Mesenchymal stem cell (in vitro differentiated cells and primary cell): ENCODE results near the gene HEXA.
A peak's percentile ranks its signal among the peaks of the same experiment; 100 is the strongest.

Source experiments
- DNase-seq: peaks from one replicate; pipeline ENCODE4 v3.0.0-alpha.2; 2013
- H2AFZ ChIP-seq: one replicate; pipeline ENCODE4 v1.6.1; 2013; ENCODE audit warnings: low read depth, mild to moderate bottlenecking, control low read depth, inconsistent platforms, low read length, moderate library complexity
- H2AK5ac ChIP-seq: 2 replicates; pipeline ENCODE4 v1.6.1; 2013; ENCODE audit warnings: low read length, moderate library complexity, mild to moderate bottlenecking, inconsistent platforms; ENCODE audit not compliant: severe bottlenecking
- H2BK120ac ChIP-seq: one replicate; pipeline ENCODE4 v1.6.1; 2013; ENCODE audit warnings: low read depth, mild to moderate bottlenecking, inconsistent platforms, low read length, moderate library complexity
- H2BK12ac ChIP-seq, 2 experiments: one replicate each; pipeline ENCODE4 v1.6.1; 2013; ENCODE audit warnings: inconsistent platforms in 2 of 2, low read length in 2 of 2, mild to moderate bottlenecking in 2 of 2, moderate library complexity in 2 of 2, control low read depth in 1 of 2
- H2BK15ac ChIP-seq: one replicate; pipeline ENCODE4 v1.6.1; 2013; ENCODE audit warnings: mild to moderate bottlenecking, low read depth, inconsistent platforms; ENCODE audit not compliant: poor library complexity, severe bottlenecking
- H2BK5ac ChIP-seq: 2 replicates; pipeline ENCODE4 v1.6.1; 2013; ENCODE audit warnings: low read depth, mild to moderate bottlenecking, low read length, control low read depth, inconsistent platforms; ENCODE audit not compliant: poor library complexity, severe bottlenecking
- H3K14ac ChIP-seq, 2 experiments: one replicate each; pipeline ENCODE4 v1.6.1; 2013; ENCODE audit warnings: inconsistent platforms in 2 of 2, low read length in 2 of 2, control low read depth in 1 of 2, mild to moderate bottlenecking in 1 of 2, moderate library complexity in 1 of 2
- H3K18ac ChIP-seq, 2 experiments: one replicate each; pipeline ENCODE4 v1.6.1; 2013; ENCODE audit warnings: inconsistent platforms in 2 of 2, low read length in 2 of 2, control low read depth in 1 of 2, low read depth in 1 of 2, mild to moderate bottlenecking in 1 of 2
- H3K23ac ChIP-seq, 2 experiments: one replicate each; pipeline ENCODE4 v1.6.1; 2013; ENCODE audit warnings: inconsistent platforms in 2 of 2, low read length in 2 of 2, mild to moderate bottlenecking in 2 of 2, moderate library complexity in 2 of 2, control low read depth in 1 of 2
- H3K27ac ChIP-seq: 2 replicates; pipeline ENCODE4 v1.5.1; 2013; ENCODE audit warnings: mild to moderate bottlenecking, moderate library complexity, low read length, control low read depth, inconsistent platforms; ENCODE audit not compliant: poor library complexity, severe bottlenecking
- H3K27me3 ChIP-seq, 2 experiments: 2 replicates each; pipeline versions ENCODE4 v1.6.1 to v1.7.0; 2013; ENCODE audit warnings: low read length in 2 of 2, mild to moderate bottlenecking in 2 of 2, moderate library complexity in 2 of 2, control low read depth in 1 of 2, inconsistent platforms in 1 of 2; ENCODE audit not compliant: control insufficient read depth in 1 of 2, insufficient read depth in 1 of 2
- H3K36me3 ChIP-seq, 2 experiments: 2 replicates each; pipeline versions ENCODE4 v1.6.1 to v1.7.0; 2013; ENCODE audit warnings: low read length in 2 of 2, control low read depth in 1 of 2, inconsistent platforms in 1 of 2, low read depth in 1 of 2, mild to moderate bottlenecking in 1 of 2; ENCODE audit not compliant: insufficient read depth in 2 of 2, control insufficient read depth in 1 of 2
- H3K4ac ChIP-seq, 2 experiments: one replicate each; pipeline ENCODE4 v1.6.1; 2013; ENCODE audit warnings: inconsistent platforms in 2 of 2, low read length in 2 of 2, mild to moderate bottlenecking in 2 of 2, moderate library complexity in 2 of 2, control low read depth in 1 of 2, low read depth in 1 of 2
- H3K4me1 ChIP-seq: 2 replicates; pipeline ENCODE4 v1.6.1; 2013; ENCODE audit warnings: low read depth, low read length, control low read depth; ENCODE audit not compliant: control insufficient read depth, insufficient read depth
- H3K4me2 ChIP-seq: 2 replicates; pipeline ENCODE4 v1.6.1; 2013; ENCODE audit warnings: low read length, mild to moderate bottlenecking, inconsistent platforms; ENCODE audit not compliant: poor library complexity, severe bottlenecking
- H3K4me3 ChIP-seq, 2 experiments: 2 replicates each; pipeline versions ENCODE4 v1.5.1 to v1.7.0; 2013; ENCODE audit warnings: low read length in 2 of 2, mild to moderate bottlenecking in 2 of 2, control low read depth in 1 of 2, low read depth in 1 of 2; ENCODE audit not compliant: insufficient read depth in 1 of 2
- H3K79me1 ChIP-seq: replicated peaks from 2 replicates; pipeline ENCODE4 v1.6.1; 2013; ENCODE audit warnings: mild to moderate bottlenecking, control low read depth, low read length, inconsistent platforms; ENCODE audit not compliant: poor library complexity, severe bottlenecking
- H3K9ac ChIP-seq: 2 replicates; pipeline ENCODE4 v1.7.0; 2013; ENCODE audit warnings: mild to moderate bottlenecking, low read length, moderate library complexity
- H3K9me3 ChIP-seq: 2 replicates; pipeline ENCODE4 v1.7.0; 2013; ENCODE audit warnings: mild to moderate bottlenecking, low read length; ENCODE audit not compliant: control insufficient read depth
- H4K8ac ChIP-seq: one replicate; pipeline ENCODE4 v1.6.1; 2013; ENCODE audit warnings: inconsistent platforms, mild to moderate bottlenecking, low read length, moderate library complexity
- H4K91ac ChIP-seq: one replicate; pipeline ENCODE4 v1.6.1; 2013; ENCODE audit warnings: mild to moderate bottlenecking, low read length, inconsistent platforms
- WGBS: methylation state at CpG from one replicate; pipeline ENCODE4 v1.1.7; 2013; ENCODE audit warnings: mixed read lengths; 5-methylcytosine and 5-hydroxymethylcytosine counted together

The HEXA gene

GRCh38 chr15:72389231-72389630 is 13.4 kb upstream of the HEXA start:
- H3K14ac ChIP-seq, result no peak overlapping the region
- H2BK15ac ChIP-seq, result no peak overlapping the region
- H3K9me3 ChIP-seq, result no peaks in the 10 kb centered on the region
- no peak overlapping the region for H3K23ac ChIP-seq
- H3K4me3 ChIP-seq, result no peak overlapping the region
- 69% methylated on average over 3 of the region's 3 CpGs for WGBS
- H3K4me1 ChIP-seq, result no peaks in the 10 kb centered on the region
- H3K36me3 ChIP-seq, result no peaks in the 10 kb centered on the region
- H4K8ac ChIP-seq, result no peak overlapping the region
- no peak overlapping the region for H3K4me2 ChIP-seq
- H2AFZ ChIP-seq, result no peak overlapping the region
- no peak overlapping the region for H3K18ac ChIP-seq
- no peak overlapping the region for H4K91ac ChIP-seq
- no peak for DNase-seq
- H3K79me1 ChIP-seq, result no peaks in the 10 kb centered on the region
- no peak overlapping the region for H3K27ac ChIP-seq
- no peak overlapping the region for H2AK5ac ChIP-seq
- no peak overlapping the region for H2BK120ac ChIP-seq
- no peak overlapping the region for H2BK5ac ChIP-seq
- H3K4ac ChIP-seq, result no peak overlapping the region
- no peak overlapping the region for H3K9ac ChIP-seq
- peaks cover 30% of the 10 kb centered on the region in 2 experiments for H3K27me3 ChIP-seq
- H2BK12ac ChIP-seq, result no peak overlapping the region

- Histone ChIP-seq H3K36me3 (no peaks in the 10 kb centered on the region), H3K23ac (no peak overlapping the region), H3K4me1 (no peaks in the 10 kb centered on the region), H4K91ac (no peak overlapping the region), H3K27me3 (peaks cover 42% of the 10 kb centered on the region in 2 experiments), H3K79me1 (no peaks in the 10 kb centered on the region), H3K9me3 (no peaks in the 10 kb centered on the region), H2BK120ac (no peak overlapping the region), H2BK12ac (no peak overlapping the region), H4K8ac (no peak overlapping the region), H3K18ac (no peak overlapping the region), H2BK5ac (no peak overlapping the region), H3K4me2 (no peak overlapping the region), H3K27ac (no peak overlapping the region), H3K9ac (no peak overlapping the region), H3K4me3 (no peak overlapping the region), H3K4ac (no peak overlapping the region), H2BK15ac (no peak overlapping the region), H2AFZ (no peak overlapping the region), H3K14ac (no peak overlapping the region), H2AK5ac (no peak overlapping the region)
- DNase-seq, result no peak
Measured at GRCh38 chr15:72387741-72388140, 11.9 kb upstream of the HEXA start.

- Histone ChIP-seq H2BK120ac (no peak overlapping the region), H3K4me2 (no peak overlapping the region)
- WGBS, result 78% methylated on average over 2 of the region's 2 CpGs
Measured at GRCh38 chr15:72382146-72382545, 6.3 kb upstream of the HEXA start.

GRCh38 chr15:72380743-72381142 is 4.9 kb upstream of the HEXA start:
- no peak overlapping the region for H3K9ac ChIP-seq
- no peak overlapping the region for H3K18ac ChIP-seq
- H3K27me3 ChIP-seq, result peaks cover 35 to 47% of the 10 kb centered on the region in 2 experiments
- H3K4ac ChIP-seq, result no peak overlapping the region
- no peaks in the 10 kb centered on the region for H3K9me3 ChIP-seq
- no peak overlapping the region for H2BK12ac ChIP-seq
- WGBS, result 55% methylated on average over 3 of the region's 4 CpGs
- no peak overlapping the region for H3K4me2 ChIP-seq
- DNase-seq, result no peak
- H3K14ac ChIP-seq, result no peak overlapping the region
- H2AK5ac ChIP-seq, result no peak overlapping the region
- H2BK5ac ChIP-seq, result no peak overlapping the region
- H3K79me1 ChIP-seq, result no peaks in the 10 kb centered on the region
- H4K91ac ChIP-seq, result no peak overlapping the region
- H2BK120ac ChIP-seq, result no peak overlapping the region
- H3K4me3 ChIP-seq, result no peak overlapping the region
- H4K8ac ChIP-seq, result no peak overlapping the region
- H3K4me1 ChIP-seq, result no peaks in the 10 kb centered on the region
- no peak overlapping the region for H3K27ac ChIP-seq
- H2AFZ ChIP-seq, result no peak overlapping the region
- H3K23ac ChIP-seq, result no peak overlapping the region
- H2BK15ac ChIP-seq, result no peak overlapping the region
- no peaks in the 10 kb centered on the region for H3K36me3 ChIP-seq

More at GRCh38 chr15:72382146-72382545, 6.3 kb upstream of the HEXA start:
- H2AFZ ChIP-seq, result no peak overlapping the region
- peak; percentile 17 for DNase-seq
- no peak overlapping the region for H3K14ac ChIP-seq
- H3K18ac ChIP-seq, result no peak overlapping the region
- H3K9ac ChIP-seq, result no peak overlapping the region
- H4K8ac ChIP-seq, result no peak overlapping the region
- H3K36me3 ChIP-seq, result no peaks in the 10 kb centered on the region
- H2BK15ac ChIP-seq, result no peak overlapping the region
- no peaks in the 10 kb centered on the region for H3K79me1 ChIP-seq
- H2BK5ac ChIP-seq, result no peak overlapping the region
- no peaks in the 10 kb centered on the region for H3K4me1 ChIP-seq
- H2AK5ac ChIP-seq, result no peak overlapping the region
- peaks cover 38 to 50% of the 10 kb centered on the region in 2 experiments for H3K27me3 ChIP-seq
- no peak overlapping the region for H3K27ac ChIP-seq
- H3K4ac ChIP-seq, result no peak overlapping the region
- H3K23ac ChIP-seq, result no peak overlapping the region
- no peak overlapping the region for H2BK12ac ChIP-seq
- no peak overlapping the region for H4K91ac ChIP-seq
- no peaks in the 10 kb centered on the region for H3K9me3 ChIP-seq
- no peak overlapping the region for H3K4me3 ChIP-seq
